SU-DHL-6 (cell line): Measurements from ENCODE around the gene DIO2.

Experiments
- H2AFZ ChIP-seq: fragments of 200-600 bp; sonication (generic); 2 replicates; pipeline ENCODE4 v1.6.1; 2014; ENCODE audit warnings: low read depth, mild to moderate bottlenecking, moderate library complexity, mixed read lengths, antibody characterized with exemption, low read length; ENCODE audit not compliant: severe bottlenecking
- H3F3A ChIP-seq: fragments of 200-600 bp; shearing (Covaris generic); 2 replicates; pipeline ENCODE4 v1.6.0; 2016; ENCODE audit warnings: antibody characterized with exemption, mild to moderate bottlenecking; ENCODE audit not compliant: insufficient read depth
- H3K27ac ChIP-seq: fragments of 200-600 bp; sonication (generic); 2 replicates; pipeline ENCODE4 v1.5.1; 2016; ENCODE audit warnings: low read depth, mild to moderate bottlenecking, low read length, moderate library complexity, mixed read lengths
- H3K27me3 ChIP-seq: fragments of 200-600 bp; sonication (generic), shearing (Covaris generic); 2 replicates; pipeline ENCODE4 v1.6.0; 2014; ENCODE audit warnings: mild to moderate bottlenecking, low read length
- H3K36me3 ChIP-seq: fragments of 200-600 bp; sonication (generic); 2 replicates; pipeline ENCODE4 v1.6.1; 2014; ENCODE audit warnings: mild to moderate bottlenecking, low read length, mixed read lengths
- H3K4me2 ChIP-seq: fragments of 300-600, 200-600 bp; shearing (Covaris generic), sonication (generic); 2 replicates; pipeline ENCODE4 v1.6.0; 2014; ENCODE audit warnings: low read length, low read depth, mild to moderate bottlenecking; ENCODE audit not compliant: poor library complexity, severe bottlenecking
- H3K4me3 ChIP-seq: fragments of 200-600 bp; sonication (generic); 2 replicates; pipeline ENCODE4 v1.5.1; 2014; ENCODE audit warnings: antibody characterized with exemption, low read length, mild to moderate bottlenecking, mixed read lengths; ENCODE audit not compliant: insufficient read depth, poor library complexity, severe bottlenecking
- H3K79me2 ChIP-seq: fragments of 200-600 bp; sonication (generic); 2 replicates; pipeline ENCODE4 v1.6.1; 2014; ENCODE audit warnings: mild to moderate bottlenecking, low read length, moderate library complexity; ENCODE audit not compliant: insufficient read depth
- H3K9ac ChIP-seq: fragments of 200-600 bp; sonication (generic); 2 replicates; pipeline ENCODE4 v1.7.0; 2014; ENCODE audit warnings: mild to moderate bottlenecking, low read length
- H3K9me2 ChIP-seq: fragments of 200-600 bp; sonication (generic); replicated peaks from 2 replicates; pipeline ENCODE4 v1.6.1; 2014; ENCODE audit warnings: low read length; ENCODE audit not compliant: insufficient read depth
- H3K9me3 ChIP-seq: fragments of 200-600 bp; sonication (generic); 2 replicates; pipeline ENCODE4 v1.6.1; 2014; ENCODE audit warnings: low read length, mixed read lengths; ENCODE audit not compliant: insufficient read depth
- H4K20me1 ChIP-seq: fragments of 200-600 bp; sonication (generic); 2 replicates; pipeline ENCODE4 v1.6.1; 2014; ENCODE audit warnings: low read depth, mild to moderate bottlenecking, antibody characterized with exemption, low read length, moderate library complexity, mixed read lengths
- EZH2phosphoT487 ChIP-seq: fragments of 200-600 bp; sonication (generic), shearing (Covaris generic); conservative IDR thresholded peaks from 2 replicates; pipeline ENCODE4 v1.6.1; 2018; ENCODE audit warnings: mild to moderate bottlenecking, antibody characterized with exemption, low read length, moderate library complexity, mixed read lengths
- TF ChIP-seq, protein P1 (sequence below): fragments of 200-600 bp; sonication (generic); IDR thresholded peaks from one replicate; pipeline ENCODE4 v1.5.1; 2017; ENCODE audit warnings: antibody characterized with exemption, mild to moderate bottlenecking, low read length, moderate library complexity; ENCODE audit not compliant: insufficient read depth, poor library complexity, severe bottlenecking

DIO2 gene

DNA sequence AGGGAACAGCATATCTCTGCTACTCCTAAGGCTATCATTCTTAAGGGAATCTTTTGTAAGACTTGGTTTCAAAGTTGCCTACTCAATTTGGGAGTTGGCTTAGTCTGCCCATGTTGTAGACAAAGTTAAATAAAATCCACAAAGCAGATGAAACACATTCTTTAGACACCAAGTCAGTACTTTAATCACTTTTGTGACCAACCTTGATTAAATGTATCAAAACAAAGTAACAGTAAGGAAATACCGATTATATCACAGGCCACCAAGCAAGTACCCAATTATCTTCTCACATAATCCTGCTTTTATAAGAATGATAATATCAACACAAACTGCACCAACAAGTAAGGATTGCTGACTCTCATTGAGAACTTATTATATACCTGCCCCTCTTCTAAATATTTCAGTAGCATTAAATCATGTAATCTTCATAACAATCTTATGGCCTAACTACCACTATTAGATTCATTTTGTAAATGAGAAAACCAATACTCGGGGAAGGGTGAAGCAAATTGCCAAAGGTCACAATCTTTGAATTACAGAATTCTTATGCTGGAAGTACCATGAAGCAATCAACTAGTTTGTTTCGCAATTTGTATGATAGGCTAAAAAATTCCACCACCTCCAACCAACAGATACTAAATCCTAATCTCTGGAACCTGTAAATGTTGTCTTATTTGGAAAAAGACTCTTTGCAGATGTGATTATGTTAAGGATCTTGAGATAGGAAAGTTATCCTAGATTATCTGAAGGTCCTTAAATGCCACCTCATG is 12.6 kb upstream of the DIO2 start:
- Histone ChIP-seq H3K9me3 (no peaks in the 10 kb centered on the region), H3K9me2 (no peaks in the 10 kb centered on the region), H3K27ac (no peak overlapping the region), H3K27me3 (no peaks in the 10 kb centered on the region; the same call in 1 of the 2 replicates), H3K9ac (no peak overlapping the region), H3K4me3 (no peak overlapping the region), H3K79me2 (no peaks in the 10 kb centered on the region), H3F3A (no peaks in the 10 kb centered on the region), H2AFZ (no peak overlapping the region), H3K36me3 (no peaks in the 10 kb centered on the region), H3K4me2 (no peak overlapping the region), H4K20me1 (no peaks in the 10 kb centered on the region)
- no peak for TF ChIP-seq EZH2phosphoT487
- TF ChIP-seq, protein P1, sequence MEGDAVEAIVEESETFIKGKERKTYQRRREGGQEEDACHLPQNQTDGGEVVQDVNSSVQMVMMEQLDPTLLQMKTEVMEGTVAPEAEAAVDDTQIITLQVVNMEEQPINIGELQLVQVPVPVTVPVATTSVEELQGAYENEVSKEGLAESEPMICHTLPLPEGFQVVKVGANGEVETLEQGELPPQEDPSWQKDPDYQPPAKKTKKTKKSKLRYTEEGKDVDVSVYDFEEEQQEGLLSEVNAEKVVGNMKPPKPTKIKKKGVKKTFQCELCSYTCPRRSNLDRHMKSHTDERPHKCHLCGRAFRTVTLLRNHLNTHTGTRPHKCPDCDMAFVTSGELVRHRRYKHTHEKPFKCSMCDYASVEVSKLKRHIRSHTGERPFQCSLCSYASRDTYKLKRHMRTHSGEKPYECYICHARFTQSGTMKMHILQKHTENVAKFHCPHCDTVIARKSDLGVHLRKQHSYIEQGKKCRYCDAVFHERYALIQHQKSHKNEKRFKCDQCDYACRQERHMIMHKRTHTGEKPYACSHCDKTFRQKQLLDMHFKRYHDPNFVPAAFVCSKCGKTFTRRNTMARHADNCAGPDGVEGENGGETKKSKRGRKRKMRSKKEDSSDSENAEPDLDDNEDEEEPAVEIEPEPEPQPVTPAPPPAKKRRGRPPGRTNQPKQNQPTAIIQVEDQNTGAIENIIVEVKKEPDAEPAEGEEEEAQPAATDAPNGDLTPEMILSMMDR, result no peak

DNA sequence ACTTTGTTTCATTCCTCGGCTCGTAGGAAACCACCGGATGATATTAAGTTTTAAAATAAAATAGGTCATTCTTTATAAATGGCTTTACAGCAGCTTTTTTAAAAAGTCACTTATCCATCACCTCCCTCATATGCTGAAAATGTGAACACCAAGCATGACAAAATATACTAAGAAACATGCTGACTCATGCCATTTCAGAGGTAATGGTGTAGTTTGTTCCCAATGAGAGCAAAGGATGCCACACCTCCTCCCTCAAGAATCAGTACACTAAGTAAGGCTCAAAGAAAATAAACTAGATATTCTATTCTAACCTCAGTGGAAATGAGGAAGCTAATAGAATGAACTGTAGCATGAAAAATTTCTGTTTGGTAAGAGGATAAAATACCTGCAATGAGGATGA is 5.5 kb upstream of the DIO2 start:
- H2AFZ ChIP-seq, result no peak overlapping the region
- no peak overlapping the region for H3K27ac ChIP-seq
- H3K9me2 ChIP-seq, result no peaks in the 10 kb centered on the region
- H3K4me3 ChIP-seq, result no peak overlapping the region
- no peak overlapping the region for H3K9ac ChIP-seq
- H3K9me3 ChIP-seq, result no peaks in the 10 kb centered on the region
- no peaks in the 10 kb centered on the region for H4K20me1 ChIP-seq
- no peaks in the 10 kb centered on the region; the same call in 1 of the 2 replicates for H3K27me3 ChIP-seq
- H3K36me3 ChIP-seq, result no peaks in the 10 kb centered on the region
- TF ChIP-seq, protein P1, result no peak
- no peak for TF ChIP-seq EZH2phosphoT487
- no peaks in the 10 kb centered on the region for H3K79me2 ChIP-seq
- no peaks in the 10 kb centered on the region for H3F3A ChIP-seq
- H3K4me2 ChIP-seq, result no peak overlapping the region

DNA sequence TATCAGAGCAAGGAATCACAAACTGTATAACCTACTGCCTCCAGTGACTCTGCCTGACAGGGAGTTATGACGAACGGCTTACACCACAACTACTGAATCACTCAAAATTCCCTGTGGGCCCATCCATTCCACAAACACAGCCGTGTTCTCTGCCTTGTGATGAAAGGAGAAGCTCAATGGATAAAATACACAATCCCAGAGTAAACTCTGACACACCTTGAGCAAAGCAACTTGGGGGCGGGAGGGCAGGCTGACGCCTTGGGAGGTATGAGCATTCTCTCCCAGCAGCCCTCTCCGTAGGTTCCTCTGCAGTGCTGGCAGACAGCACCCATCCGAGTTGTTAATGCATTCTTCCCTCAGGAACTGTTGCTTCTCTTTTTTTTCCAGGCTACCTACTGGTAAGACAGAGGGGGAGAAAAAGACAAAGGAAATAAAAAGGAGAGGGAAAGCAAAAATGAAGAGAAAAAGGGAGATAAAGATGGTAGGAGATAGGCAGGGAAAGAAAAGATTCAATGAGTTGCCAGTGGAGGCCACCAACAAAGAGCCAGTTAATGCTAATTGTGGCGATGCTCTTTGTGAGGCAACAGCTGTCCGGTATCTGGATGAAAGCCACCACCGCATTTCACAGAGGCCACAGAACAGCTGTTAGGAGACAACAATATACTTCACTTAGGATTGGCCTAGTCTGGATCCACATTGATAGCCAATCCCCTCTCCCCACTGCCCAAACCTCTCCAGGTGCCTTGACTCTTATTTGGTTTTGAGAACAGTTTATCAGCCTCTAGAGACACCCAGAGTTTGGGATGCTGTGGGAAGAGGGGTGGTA is 4.7 kb upstream of the DIO2 start:
- H3K4me3 ChIP-seq, result no peak overlapping the region
- H3K9me2 ChIP-seq, result no peaks in the 10 kb centered on the region
- TF ChIP-seq, protein P1, result no peak
- no peak for TF ChIP-seq EZH2phosphoT487
- no peaks in the 10 kb centered on the region; the same call in 1 of the 2 replicates for H3K27me3 ChIP-seq
- no peak overlapping the region for H3K9ac ChIP-seq
- no peaks in the 10 kb centered on the region for H3K9me3 ChIP-seq
- no peak overlapping the region for H3K4me2 ChIP-seq
- no peak overlapping the region for H2AFZ ChIP-seq
- no peaks in the 10 kb centered on the region for H3F3A ChIP-seq
- H3K79me2 ChIP-seq, result no peaks in the 10 kb centered on the region
- H3K36me3 ChIP-seq, result no peaks in the 10 kb centered on the region
- no peaks in the 10 kb centered on the region for H4K20me1 ChIP-seq
- no peak overlapping the region for H3K27ac ChIP-seq
